ENCODE measurements around the gene CEND1. TPM values are rescaled to one million over a fixed set of nuclear protein-coding genes. Genes with fewer than 3 reads are reported as not detected.
A peak's percentile ranks its signal among the peaks of the same experiment; 100 is the strongest.

CEND1 gene
- polyA plus RNA-seq, 1 donor from 2014 or later = 11.8 TPM

- no peaks in the 10 kb centered on the region for H4K20me1 ChIP-seq (ENCODE audit: insufficient read depth)
- TF ChIP-seq RAD21 (conservative IDR thresholded peaks at IDR 0.05) (no peak), MXI1 (conservative IDR thresholded peaks at IDR 0.05; ENCODE audit: poor library complexity, severe bottlenecking) (peak; percentile 78), POLR2AphosphoS5 (IDR thresholded peaks at IDR 0.05) (peak; percentile 67), TAF1 (IDR thresholded peaks at IDR 0.05; ENCODE audit: low read depth) (peak; percentile 53)
- H3K27me3 ChIP-seq (ENCODE audit: insufficient read depth, low read depth, low read length) = no peaks in the 10 kb centered on the region
- no peaks in the 10 kb centered on the region for H3K36me3 ChIP-seq (ENCODE audit: insufficient read depth, low read length)
- peak overlapping the region; percentile 100 for H3K4me3 ChIP-seq (ENCODE audit: low read length)
- H3F3A ChIP-seq (ENCODE audit: insufficient read depth, low read length, poor library complexity, severe bottlenecking) = no peaks in the 10 kb centered on the region
- peak overlapping the region; percentile 68 for H2AFZ ChIP-seq (ENCODE audit: low read depth, low read length)
- H3K27ac ChIP-seq (ENCODE audit: low read length) = peak overlapping the region; percentile 99
- no peaks in the 10 kb centered on the region for H3K9me2 ChIP-seq (ENCODE audit: insufficient read depth, low read length)
- H3K9me3 ChIP-seq (ENCODE audit: low read length) = no peaks in the 10 kb centered on the region
- H3K79me2 ChIP-seq (replicated peaks; ENCODE audit: insufficient read depth, low read length) = peaks cover 13% of the 10 kb centered on the region
- H3K9ac ChIP-seq (ENCODE audit: low read length) = peak overlapping the region; percentile 99
- peak overlapping the region; percentile 63 for H3K4me2 ChIP-seq (ENCODE audit: low read length)
These were observed 7.6 kb upstream of the CEND1 start for GRCh38 chr11:797296-798092.

GRCh38 chr11:796565-797295, 6.8 kb upstream of the CEND1 start:
- no peak overlapping the region for H2AFZ ChIP-seq (ENCODE audit: low read depth, low read length)
- H3K4me3 ChIP-seq (ENCODE audit: low read length) = peak overlapping the region; percentile 100
- peak overlapping the region; percentile 99 for H3K27ac ChIP-seq (ENCODE audit: low read length)
- no peaks in the 10 kb centered on the region for H3F3A ChIP-seq (ENCODE audit: insufficient read depth, low read length, poor library complexity, severe bottlenecking)
- TF ChIP-seq, protein P1, sequence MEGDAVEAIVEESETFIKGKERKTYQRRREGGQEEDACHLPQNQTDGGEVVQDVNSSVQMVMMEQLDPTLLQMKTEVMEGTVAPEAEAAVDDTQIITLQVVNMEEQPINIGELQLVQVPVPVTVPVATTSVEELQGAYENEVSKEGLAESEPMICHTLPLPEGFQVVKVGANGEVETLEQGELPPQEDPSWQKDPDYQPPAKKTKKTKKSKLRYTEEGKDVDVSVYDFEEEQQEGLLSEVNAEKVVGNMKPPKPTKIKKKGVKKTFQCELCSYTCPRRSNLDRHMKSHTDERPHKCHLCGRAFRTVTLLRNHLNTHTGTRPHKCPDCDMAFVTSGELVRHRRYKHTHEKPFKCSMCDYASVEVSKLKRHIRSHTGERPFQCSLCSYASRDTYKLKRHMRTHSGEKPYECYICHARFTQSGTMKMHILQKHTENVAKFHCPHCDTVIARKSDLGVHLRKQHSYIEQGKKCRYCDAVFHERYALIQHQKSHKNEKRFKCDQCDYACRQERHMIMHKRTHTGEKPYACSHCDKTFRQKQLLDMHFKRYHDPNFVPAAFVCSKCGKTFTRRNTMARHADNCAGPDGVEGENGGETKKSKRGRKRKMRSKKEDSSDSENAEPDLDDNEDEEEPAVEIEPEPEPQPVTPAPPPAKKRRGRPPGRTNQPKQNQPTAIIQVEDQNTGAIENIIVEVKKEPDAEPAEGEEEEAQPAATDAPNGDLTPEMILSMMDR (IDR thresholded peaks at IDR 0.05; ENCODE audit: poor library complexity, severe bottlenecking) = no peak
- H3K4me2 ChIP-seq (ENCODE audit: low read length) = peak overlapping the region; percentile 63
- H3K36me3 ChIP-seq (ENCODE audit: insufficient read depth, low read length) = no peaks in the 10 kb centered on the region
- H3K9me3 ChIP-seq (ENCODE audit: low read length) = no peaks in the 10 kb centered on the region
- peak overlapping the region; percentile 99 for H3K9ac ChIP-seq (ENCODE audit: low read length)
- no peaks in the 10 kb centered on the region for H3K9me2 ChIP-seq (ENCODE audit: insufficient read depth, low read length)
- no peaks in the 10 kb centered on the region for H3K27me3 ChIP-seq (ENCODE audit: insufficient read depth, low read depth, low read length)
- no peaks in the 10 kb centered on the region for H4K20me1 ChIP-seq (ENCODE audit: insufficient read depth)
- H3K79me2 ChIP-seq (replicated peaks; ENCODE audit: insufficient read depth, low read length) = peaks cover 13% of the 10 kb centered on the region

DNA sequence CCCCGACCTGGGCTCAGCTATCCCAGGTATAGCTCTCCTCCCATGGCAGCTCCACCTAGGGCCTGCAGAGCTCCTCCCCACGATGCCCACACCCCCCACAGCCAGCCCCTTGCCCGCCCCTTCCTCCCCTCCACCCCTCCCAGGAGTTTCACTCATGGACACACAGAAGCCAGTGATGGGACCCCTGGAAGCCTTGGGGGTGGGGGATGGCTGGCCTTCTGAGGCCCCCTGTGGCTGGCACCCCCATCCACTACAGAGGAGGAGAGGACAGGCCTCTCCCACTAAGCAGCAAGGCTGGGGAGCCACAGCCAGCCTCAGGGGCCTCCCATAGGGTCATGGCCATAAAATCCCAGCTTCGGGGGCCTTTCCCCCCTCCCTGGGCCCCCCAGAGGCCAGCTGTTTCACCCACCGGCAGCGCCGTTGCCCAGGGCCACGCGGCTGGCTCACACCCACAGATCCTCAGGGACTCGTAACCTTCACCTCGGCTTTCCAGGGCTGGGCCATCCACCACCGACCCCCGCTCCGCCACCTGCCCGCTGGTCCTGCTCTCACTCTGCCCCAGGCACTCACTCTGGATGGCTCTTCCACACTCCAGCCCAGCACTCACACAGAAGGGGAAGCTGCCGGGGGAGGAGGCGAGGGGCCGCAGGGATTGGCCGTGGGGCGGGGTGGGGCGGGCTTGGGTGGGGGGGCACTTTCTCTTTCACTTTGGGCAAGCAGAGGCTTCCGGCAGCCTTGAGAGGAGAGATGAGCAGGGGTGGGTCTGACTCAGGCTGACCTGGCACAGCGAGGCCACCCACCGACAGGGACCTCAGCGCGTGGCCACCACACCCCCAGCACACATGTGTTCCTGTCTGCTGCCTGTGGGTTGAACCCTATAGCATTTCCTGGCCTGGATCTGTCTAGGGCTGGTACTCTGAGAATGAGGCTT, 6.0 kb upstream of the CEND1 start:
- Histone ChIP-seq H3K27me3 (ENCODE audit: insufficient read depth, low read depth, low read length) (no peaks in the 10 kb centered on the region), H3K9ac (ENCODE audit: low read length) (peak overlapping the region; percentile 99), H4K20me1 (ENCODE audit: insufficient read depth) (no peaks in the 10 kb centered on the region), H3F3A (ENCODE audit: insufficient read depth, low read length, poor library complexity, severe bottlenecking) (no peaks in the 10 kb centered on the region), H3K36me3 (ENCODE audit: insufficient read depth, low read length) (no peaks in the 10 kb centered on the region), H3K27ac (ENCODE audit: low read length) (peak overlapping the region; percentile 99), H3K4me3 (ENCODE audit: low read length) (peak overlapping the region; percentile 100), H3K9me3 (ENCODE audit: low read length) (no peaks in the 10 kb centered on the region), H3K79me2 (replicated peaks; ENCODE audit: insufficient read depth, low read length) (peaks cover 13% of the 10 kb centered on the region), H3K9me2 (ENCODE audit: insufficient read depth, low read length) (no peaks in the 10 kb centered on the region), H3K4me2 (ENCODE audit: low read length) (peak overlapping the region; percentile 63), H2AFZ (ENCODE audit: low read depth, low read length) (no peak overlapping the region)
- no peak for TF ChIP-seq RAD21 (conservative IDR thresholded peaks at IDR 0.05)
- TF ChIP-seq, protein P2, sequence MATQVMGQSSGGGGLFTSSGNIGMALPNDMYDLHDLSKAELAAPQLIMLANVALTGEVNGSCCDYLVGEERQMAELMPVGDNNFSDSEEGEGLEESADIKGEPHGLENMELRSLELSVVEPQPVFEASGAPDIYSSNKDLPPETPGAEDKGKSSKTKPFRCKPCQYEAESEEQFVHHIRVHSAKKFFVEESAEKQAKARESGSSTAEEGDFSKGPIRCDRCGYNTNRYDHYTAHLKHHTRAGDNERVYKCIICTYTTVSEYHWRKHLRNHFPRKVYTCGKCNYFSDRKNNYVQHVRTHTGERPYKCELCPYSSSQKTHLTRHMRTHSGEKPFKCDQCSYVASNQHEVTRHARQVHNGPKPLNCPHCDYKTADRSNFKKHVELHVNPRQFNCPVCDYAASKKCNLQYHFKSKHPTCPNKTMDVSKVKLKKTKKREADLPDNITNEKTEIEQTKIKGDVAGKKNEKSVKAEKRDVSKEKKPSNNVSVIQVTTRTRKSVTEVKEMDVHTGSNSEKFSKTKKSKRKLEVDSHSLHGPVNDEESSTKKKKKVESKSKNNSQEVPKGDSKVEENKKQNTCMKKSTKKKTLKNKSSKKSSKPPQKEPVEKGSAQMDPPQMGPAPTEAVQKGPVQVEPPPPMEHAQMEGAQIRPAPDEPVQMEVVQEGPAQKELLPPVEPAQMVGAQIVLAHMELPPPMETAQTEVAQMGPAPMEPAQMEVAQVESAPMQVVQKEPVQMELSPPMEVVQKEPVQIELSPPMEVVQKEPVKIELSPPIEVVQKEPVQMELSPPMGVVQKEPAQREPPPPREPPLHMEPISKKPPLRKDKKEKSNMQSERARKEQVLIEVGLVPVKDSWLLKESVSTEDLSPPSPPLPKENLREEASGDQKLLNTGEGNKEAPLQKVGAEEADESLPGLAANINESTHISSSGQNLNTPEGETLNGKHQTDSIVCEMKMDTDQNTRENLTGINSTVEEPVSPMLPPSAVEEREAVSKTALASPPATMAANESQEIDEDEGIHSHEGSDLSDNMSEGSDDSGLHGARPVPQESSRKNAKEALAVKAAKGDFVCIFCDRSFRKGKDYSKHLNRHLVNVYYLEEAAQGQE (IDR thresholded peaks at IDR 0.05; ENCODE audit: borderline replicate concordance) = no peak
- no peak for TF ChIP-seq MXI1 (conservative IDR thresholded peaks at IDR 0.05; ENCODE audit: poor library complexity, severe bottlenecking)
- TF ChIP-seq POLR2AphosphoS5 (IDR thresholded peaks at IDR 0.05) = no peak
- TF ChIP-seq, protein P1 (IDR thresholded peaks at IDR 0.05; ENCODE audit: poor library complexity, severe bottlenecking) = no peak
- no peak for TF ChIP-seq SMC3 (conservative IDR thresholded peaks at IDR 0.05; ENCODE audit: poor library complexity)
- TF ChIP-seq EZH2 (IDR thresholded peaks at IDR 0.05; ENCODE audit: borderline replicate concordance, insufficient read depth, low read length, poor library complexity, severe bottlenecking) = no peak
- no peak for TF ChIP-seq TAF1 (IDR thresholded peaks at IDR 0.05; ENCODE audit: low read depth)
- TF ChIP-seq EP300 (conservative IDR thresholded peaks at IDR 0.05; ENCODE audit: poor library complexity, severe bottlenecking) = no peak
